Measurements from ENCODE around the gene MFAP3L. TPM values are rescaled to one million over a fixed set of nuclear protein-coding genes. Genes with fewer than 3 reads are reported as not detected.
"Not testable (repeated sequence)": the region's sequence is repeated elsewhere in the genome, so short reads cannot be mapped to it uniquely, and the experiment has no call there.

MFAP3L gene
- total RNA-seq, 1 experiment from 2014 or later = 6.8 TPM

DNA sequence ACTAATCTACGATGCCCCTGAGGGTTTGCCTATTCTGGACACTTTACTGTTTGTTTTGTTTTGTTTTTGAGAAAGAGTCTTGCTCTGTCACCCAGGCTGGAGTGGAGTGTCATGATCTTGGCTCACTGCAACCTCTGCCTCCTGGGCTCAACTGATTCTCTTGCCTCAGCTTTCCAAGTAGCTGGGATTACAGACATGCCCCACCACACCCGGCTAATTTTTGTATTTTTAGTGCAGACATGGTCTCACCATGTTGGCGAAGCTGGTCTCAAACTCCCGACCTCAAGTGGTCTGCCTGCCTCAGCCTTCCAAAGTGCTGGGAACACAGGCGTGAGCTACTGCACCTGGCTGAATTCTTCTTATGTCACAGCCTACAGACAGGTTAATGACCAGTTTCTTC, 70.7 kb downstream of the MFAP3L start:
- no peaks in the 10 kb centered on the region for H3K27me3 Mint-ChIP-seq (ENCODE audit: unreplicated experiment)
- no TSS peak for BruUV-seq (replicated peaks)
- DNase-seq = no peak
- TF ChIP-seq CTCF (IDR thresholded peaks at IDR 0.05; ENCODE audit: unreplicated experiment) = no peak
- CTCF ChIA-PET = no interaction called here
- H3K27ac Mint-ChIP-seq (ENCODE audit: unreplicated experiment) = no peak overlapping the region
- intact Hi-C loops (cut with micrococcal nuclease; ENCODE audit: unreplicated experiment) = no loop called here
- H3K4me3 Mint-ChIP-seq (ENCODE audit: low read depth, unreplicated experiment) = no peak overlapping the region
- no peaks in the 10 kb centered on the region for H3K9me3 Mint-ChIP-seq (ENCODE audit: low read depth, unreplicated experiment)
- no peaks in the 10 kb centered on the region for H3K36me3 Mint-ChIP-seq (ENCODE audit: insufficient read depth, unreplicated experiment)
- no peaks in the 10 kb centered on the region for H3K4me1 Mint-ChIP-seq (ENCODE audit: low read depth, unreplicated experiment)

DNA sequence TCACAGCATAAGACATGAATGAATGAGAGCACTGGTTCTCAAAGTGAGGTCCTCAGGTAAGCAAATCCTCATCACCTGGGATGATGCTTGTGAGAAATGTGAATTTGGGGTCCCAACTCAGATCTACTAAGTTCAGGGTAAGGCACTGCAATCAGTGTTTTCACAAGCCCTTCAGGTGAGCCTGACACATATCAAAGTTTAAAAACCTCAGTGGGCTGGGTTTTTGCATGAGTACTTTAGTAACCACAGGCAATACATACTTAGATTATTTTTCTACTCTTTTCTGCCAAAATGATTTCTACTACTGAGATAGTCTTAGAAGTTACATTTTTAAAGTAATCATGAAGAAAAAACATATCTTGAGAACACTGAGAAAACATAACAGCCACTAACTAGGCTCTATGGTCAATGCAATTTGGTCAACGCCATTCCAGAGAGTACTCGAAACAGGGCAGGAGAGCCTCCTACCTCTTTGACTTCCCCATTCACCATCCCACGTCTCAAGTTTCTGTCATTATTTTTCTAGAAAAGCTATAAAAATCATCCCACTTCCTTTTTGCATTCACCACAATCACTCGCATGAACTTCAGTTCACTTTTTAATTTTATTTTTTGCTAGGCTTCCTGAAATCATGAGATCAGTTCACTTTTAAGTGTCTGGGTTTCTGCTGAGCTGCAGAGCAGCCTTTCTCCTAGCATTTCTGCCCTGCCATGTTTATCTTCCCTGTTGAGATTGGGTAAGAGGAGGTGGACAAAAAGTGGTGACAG, 73.8 kb downstream of the MFAP3L start:
- BruUV-seq (replicated peaks) = no TSS peak
- H3K27me3 Mint-ChIP-seq (ENCODE audit: unreplicated experiment) = no peaks in the 10 kb centered on the region
- H3K36me3 Mint-ChIP-seq (ENCODE audit: insufficient read depth, unreplicated experiment) = no peaks in the 10 kb centered on the region
- CTCF ChIA-PET = no interaction called here
- H3K4me3 Mint-ChIP-seq (ENCODE audit: low read depth, unreplicated experiment) = no peak overlapping the region
- no peaks in the 10 kb centered on the region for H3K4me1 Mint-ChIP-seq (ENCODE audit: low read depth, unreplicated experiment)
- no peaks in the 10 kb centered on the region for H3K9me3 Mint-ChIP-seq (ENCODE audit: low read depth, unreplicated experiment)
- H3K27ac Mint-ChIP-seq (ENCODE audit: unreplicated experiment) = no peak overlapping the region
- no peak for DNase-seq
- intact Hi-C loops (cut with micrococcal nuclease; ENCODE audit: unreplicated experiment) = no loop called here
- no peak for TF ChIP-seq CTCF (IDR thresholded peaks at IDR 0.05; ENCODE audit: unreplicated experiment)

- TF ChIP-seq CTCF (IDR thresholded peaks at IDR 0.05; ENCODE audit: unreplicated experiment) = no peak
- intact Hi-C loops (cut with micrococcal nuclease; ENCODE audit: unreplicated experiment) = loop anchor here (10.0 kb wide), 1 partner anchor 133 kb away; no protein-coding TSS in a partner anchor
- Mint-ChIP-seq H3K9me3 (ENCODE audit: low read depth, unreplicated experiment) (no peaks in the 10 kb centered on the region), H3K27ac (ENCODE audit: unreplicated experiment) (no peak overlapping the region), H3K4me1 (ENCODE audit: low read depth, unreplicated experiment) (peaks cover 8% of the 10 kb centered on the region), H3K36me3 (ENCODE audit: insufficient read depth, unreplicated experiment) (no peaks in the 10 kb centered on the region), H3K27me3 (ENCODE audit: unreplicated experiment) (no peaks in the 10 kb centered on the region), H3K4me3 (ENCODE audit: low read depth, unreplicated experiment) (no peak overlapping the region)
- CTCF ChIA-PET = no interaction called here
- DNase-seq = no peak
- BruUV-seq (replicated peaks) = no TSS peak
Measured at GRCh38 chr4:169948271-169948670, 77.9 kb downstream of the MFAP3L start.

DNA sequence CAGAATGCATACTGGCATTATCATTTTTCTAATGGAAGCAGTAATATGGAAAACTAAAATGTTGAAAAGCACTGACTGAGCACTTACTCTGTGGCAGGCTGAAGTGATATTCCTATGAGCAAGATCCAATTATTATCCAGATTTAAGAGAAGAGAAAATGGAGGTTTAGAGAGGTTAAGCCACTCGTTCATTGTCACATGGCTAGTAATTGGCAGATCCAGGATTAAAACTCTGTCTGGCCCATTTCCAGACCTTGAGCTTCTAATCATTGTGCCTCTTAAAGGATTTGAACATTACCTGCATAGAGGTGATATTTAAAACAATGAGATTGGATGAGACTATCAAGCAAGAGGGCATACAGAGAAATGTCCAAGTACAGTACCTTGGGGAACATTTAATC, 80.6 kb downstream of the MFAP3L start:
- Mint-ChIP-seq H3K4me1 (ENCODE audit: low read depth, unreplicated experiment) (peaks cover 33% of the 10 kb centered on the region), H3K36me3 (ENCODE audit: insufficient read depth, unreplicated experiment) (peaks cover 7% of the 10 kb centered on the region), H3K9me3 (ENCODE audit: low read depth, unreplicated experiment) (peaks cover 3% of the 10 kb centered on the region), H3K4me3 (ENCODE audit: low read depth, unreplicated experiment) (no peak overlapping the region), H3K27ac (ENCODE audit: unreplicated experiment) (no peak overlapping the region), H3K27me3 (ENCODE audit: unreplicated experiment) (no peaks in the 10 kb centered on the region)
- CTCF ChIA-PET = interaction anchor here (0.6 kb wide), 1 partner anchor 24 kb away, joined by 3 read pairs; no protein-coding TSS in a partner anchor
- intact Hi-C loops (cut with micrococcal nuclease; ENCODE audit: unreplicated experiment) = loop anchor here (10.0 kb wide), 1 partner anchor 131 kb away; no protein-coding TSS in a partner anchor
- no peak for DNase-seq
- TF ChIP-seq CTCF (IDR thresholded peaks at IDR 0.05; ENCODE audit: unreplicated experiment) = no peak
- no TSS peak for BruUV-seq (replicated peaks)

DNA sequence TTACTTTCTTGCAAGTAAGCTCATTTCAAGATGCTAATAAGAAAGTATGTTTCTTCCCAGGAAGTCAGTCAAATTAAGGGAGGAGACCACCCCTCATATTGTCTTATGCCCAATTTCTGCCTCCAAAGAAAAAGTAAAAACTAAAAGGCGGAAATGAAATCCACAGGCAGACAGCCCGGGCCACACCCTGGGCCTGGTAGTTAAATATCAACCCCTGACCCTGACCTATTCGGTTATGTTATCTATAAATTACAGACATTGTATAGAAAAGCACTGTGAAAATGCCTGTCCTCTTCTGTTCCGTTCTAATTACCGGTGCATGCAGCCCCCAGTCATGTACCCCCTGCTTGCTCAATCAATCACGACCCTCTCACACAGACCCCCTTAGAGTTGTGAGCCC, 82.6 kb downstream of the MFAP3L start:
- intact Hi-C loops (cut with micrococcal nuclease; ENCODE audit: unreplicated experiment) = loop anchor here (5.0 to 10.0 kb wide), 2 partner anchors 41 to 129 kb away; no protein-coding TSS in a partner anchor
- not testable (repeated sequence) for H3K36me3 Mint-ChIP-seq (ENCODE audit: insufficient read depth, unreplicated experiment); H3K27me3 Mint-ChIP-seq (ENCODE audit: unreplicated experiment); H3K9me3 Mint-ChIP-seq (ENCODE audit: low read depth, unreplicated experiment); BruUV-seq (replicated peaks)
- CTCF ChIA-PET = interaction anchor here (0.8 kb wide), 1 partner anchor 751 kb away, joined by 3 read pairs; no protein-coding TSS in a partner anchor
- Mint-ChIP-seq H3K27ac (ENCODE audit: unreplicated experiment) (peak overlapping the region; percentile 74), H3K4me3 (ENCODE audit: low read depth, unreplicated experiment) (peak overlapping the region; percentile 47), H3K4me1 (ENCODE audit: low read depth, unreplicated experiment) (peaks cover 39% of the 10 kb centered on the region)
- DNase-seq = peak; percentile 60

Data from Calu3 (cell line).